ENCODE results near the gene FOXC1.

FOXC1 gene

DNA sequence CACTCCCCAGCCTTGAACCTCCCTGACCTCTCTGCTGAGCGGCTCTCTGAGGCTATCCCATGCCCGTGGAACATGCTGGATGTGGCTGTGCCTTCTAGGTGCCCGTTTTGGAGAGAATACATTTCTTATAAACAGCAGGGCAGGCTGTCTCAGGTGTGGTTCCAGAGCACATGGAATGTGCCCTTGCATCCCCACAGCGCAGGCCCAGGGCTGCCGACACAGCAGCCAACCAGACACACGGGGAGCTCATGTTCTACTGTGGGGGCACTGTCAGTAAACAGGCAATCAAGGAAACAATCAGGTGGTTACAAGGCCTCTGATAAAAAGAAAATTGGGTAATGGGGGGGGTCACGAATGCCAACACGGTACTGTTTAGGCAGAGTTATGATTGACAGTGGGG is 30.8 kb downstream of the FOXC1 start:
- H3K4me3 ChIP-seq (ENCODE audit: low read depth, low read length) = no peak overlapping the region
- TF ChIP-seq, protein P1, sequence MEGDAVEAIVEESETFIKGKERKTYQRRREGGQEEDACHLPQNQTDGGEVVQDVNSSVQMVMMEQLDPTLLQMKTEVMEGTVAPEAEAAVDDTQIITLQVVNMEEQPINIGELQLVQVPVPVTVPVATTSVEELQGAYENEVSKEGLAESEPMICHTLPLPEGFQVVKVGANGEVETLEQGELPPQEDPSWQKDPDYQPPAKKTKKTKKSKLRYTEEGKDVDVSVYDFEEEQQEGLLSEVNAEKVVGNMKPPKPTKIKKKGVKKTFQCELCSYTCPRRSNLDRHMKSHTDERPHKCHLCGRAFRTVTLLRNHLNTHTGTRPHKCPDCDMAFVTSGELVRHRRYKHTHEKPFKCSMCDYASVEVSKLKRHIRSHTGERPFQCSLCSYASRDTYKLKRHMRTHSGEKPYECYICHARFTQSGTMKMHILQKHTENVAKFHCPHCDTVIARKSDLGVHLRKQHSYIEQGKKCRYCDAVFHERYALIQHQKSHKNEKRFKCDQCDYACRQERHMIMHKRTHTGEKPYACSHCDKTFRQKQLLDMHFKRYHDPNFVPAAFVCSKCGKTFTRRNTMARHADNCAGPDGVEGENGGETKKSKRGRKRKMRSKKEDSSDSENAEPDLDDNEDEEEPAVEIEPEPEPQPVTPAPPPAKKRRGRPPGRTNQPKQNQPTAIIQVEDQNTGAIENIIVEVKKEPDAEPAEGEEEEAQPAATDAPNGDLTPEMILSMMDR (IDR thresholded peaks at IDR 0.05; ENCODE audit: low read depth, low read length) = no peak

DNA sequence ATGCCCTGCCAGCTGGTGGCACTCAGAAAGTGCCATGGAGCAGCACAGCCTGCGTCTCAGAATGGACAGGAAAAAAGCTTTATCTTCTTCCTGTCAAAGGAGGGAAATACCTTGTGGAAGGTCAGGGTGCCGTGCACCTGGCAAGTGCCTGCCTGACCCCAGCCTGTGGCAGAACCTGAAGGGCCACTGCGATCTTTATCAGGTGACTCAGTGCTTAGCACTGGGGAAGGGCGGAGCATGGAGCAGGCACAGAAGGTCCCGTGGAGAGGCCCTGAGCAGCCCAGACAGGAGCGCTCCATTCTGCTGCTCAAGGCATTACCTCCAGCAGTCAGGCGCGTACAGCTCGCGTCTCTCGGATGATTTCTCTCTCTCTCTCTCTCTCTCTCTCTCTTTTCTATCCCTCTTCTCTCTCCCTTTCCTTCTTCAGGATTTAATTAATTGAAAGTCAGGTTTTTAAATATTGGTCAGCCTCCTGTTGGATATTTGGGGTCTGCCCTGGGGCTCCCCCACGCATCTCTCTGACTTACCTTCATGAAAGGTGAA is 31.7 kb downstream of the FOXC1 start:
- H3K4me3 ChIP-seq (ENCODE audit: low read depth, low read length) = no peak overlapping the region
- TF ChIP-seq, protein P1 (IDR thresholded peaks at IDR 0.05; ENCODE audit: low read depth, low read length) = no peak

DNA sequence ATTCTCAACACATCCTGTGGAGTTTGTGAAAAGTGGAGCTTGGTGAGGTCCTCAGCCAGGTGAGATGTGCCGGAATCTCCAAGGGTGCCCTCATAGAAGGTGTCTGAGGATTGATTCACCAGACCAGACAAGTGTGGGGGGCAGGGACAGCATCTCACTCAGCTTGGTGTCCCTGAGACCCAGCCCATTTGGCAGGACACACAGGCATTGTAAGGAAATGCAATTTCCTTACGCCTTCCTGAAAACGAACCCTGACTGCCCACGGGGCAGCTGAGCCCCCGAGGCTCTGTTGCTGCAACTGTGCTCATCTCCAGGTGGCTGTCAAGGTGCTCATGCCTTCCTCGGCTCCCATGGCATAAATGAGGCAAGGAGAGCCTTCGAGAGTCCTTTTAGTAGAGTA is 33.4 kb downstream of the FOXC1 start:
- no peak overlapping the region for H3K4me3 ChIP-seq (ENCODE audit: low read depth, low read length)
- TF ChIP-seq, protein P1 (IDR thresholded peaks at IDR 0.05; ENCODE audit: low read depth, low read length) = no peak

DNA sequence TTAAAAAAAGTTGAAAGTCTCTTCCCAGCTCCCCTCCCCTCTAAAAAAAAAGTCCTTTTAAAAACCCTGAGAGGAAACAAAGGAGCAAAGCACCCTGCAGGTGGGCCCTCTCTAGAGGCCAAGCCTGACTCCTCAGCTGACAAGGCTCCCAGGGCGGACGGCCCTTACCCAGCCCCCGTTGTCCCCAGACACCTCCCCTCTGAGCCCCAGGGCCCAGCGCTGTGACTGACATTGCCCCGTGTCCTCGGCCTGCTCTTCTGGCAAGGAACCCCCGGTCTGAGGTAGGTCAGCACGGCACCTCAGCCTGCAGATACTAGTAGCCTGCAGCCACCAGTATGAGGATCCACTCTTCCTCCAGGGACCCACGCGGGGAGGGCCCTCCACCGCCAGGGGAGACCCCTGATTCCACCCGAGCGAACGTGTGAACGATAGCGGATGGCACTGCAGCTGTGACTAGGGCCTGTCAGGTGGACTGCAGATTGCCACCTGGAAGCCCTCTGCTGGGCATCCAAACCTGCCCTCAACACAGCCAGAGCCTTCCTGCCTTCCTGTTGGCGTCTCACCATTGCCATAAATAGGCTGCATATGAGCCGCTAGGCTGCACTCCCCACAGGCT is 34.2 kb downstream of the FOXC1 start:
- TF ChIP-seq, protein P1 (IDR thresholded peaks at IDR 0.05; ENCODE audit: low read depth, low read length) = no peak

DNA sequence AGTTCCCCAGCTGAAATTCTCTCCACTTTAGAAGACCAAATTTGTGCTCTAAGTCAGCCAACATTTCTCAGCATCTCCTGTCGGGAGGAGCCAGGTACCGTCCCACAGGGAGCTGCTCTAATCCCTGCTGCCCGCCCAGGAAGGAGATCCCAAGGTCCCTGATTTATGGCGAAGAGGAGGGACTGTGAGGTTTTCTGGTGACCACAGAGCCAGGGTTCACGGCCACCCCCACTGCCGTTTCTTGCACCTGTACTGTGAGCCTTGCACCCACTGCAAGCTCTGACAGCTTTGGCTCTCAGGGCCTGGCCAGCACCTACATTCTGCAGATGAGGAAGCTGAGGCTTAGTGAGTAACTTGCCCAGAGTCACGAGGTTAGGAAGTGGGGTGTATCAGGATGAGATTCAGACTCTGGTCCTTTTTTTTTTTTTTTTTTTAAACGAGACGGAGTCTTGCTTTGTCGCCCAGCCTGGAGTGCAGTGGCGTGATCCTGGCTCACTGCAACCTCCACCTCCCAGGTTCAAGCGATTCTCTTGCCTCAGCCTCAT is 34.9 kb downstream of the FOXC1 start:
- no peak overlapping the region for H3K4me3 ChIP-seq (ENCODE audit: low read depth, low read length)
- TF ChIP-seq, protein P1 (IDR thresholded peaks at IDR 0.05; ENCODE audit: low read depth, low read length) = no peak

More for the DNA sequence above, 34.2 kb downstream of the FOXC1 start:
- H3K4me3 ChIP-seq (ENCODE audit: low read depth, low read length) = no peak overlapping the region

DNA sequence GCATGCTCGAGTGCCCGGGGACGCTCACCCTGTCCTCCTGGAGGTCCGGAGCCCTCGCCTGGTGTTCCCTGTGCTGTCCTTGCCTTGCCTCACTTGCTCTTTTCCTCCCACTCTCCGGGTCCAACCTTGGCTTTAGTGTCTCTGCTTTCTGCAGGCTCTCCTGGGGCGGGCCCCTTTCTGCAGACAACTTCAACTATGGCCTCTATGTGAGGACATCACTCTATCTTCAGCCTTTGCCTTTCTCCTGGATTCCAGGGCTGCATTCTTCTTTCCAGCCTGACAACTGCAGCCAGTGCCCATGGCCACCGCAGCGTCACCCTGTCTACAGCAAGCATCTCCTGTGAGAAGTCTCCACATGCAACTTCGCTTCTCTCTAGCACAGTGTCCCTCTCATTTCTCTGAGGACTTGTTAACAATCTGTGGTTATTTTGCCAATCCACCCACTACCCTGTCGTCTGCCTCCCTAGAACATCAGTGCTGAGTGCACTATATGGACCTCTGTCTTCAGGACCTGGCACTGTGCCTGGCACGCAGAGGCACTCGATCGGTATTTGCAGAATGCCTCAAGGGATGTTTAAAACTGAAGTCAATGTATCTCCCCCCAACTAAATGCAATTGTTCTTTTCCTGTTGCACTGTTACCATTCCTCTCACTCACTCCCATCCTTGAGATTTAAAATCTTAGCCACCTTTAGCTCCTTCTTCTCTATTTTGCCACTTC is 35.9 kb downstream of the FOXC1 start:
- TF ChIP-seq, protein P1 (IDR thresholded peaks at IDR 0.05; ENCODE audit: low read depth, low read length) = no peak
- no peak overlapping the region for H3K4me3 ChIP-seq (ENCODE audit: low read depth, low read length)

DNA sequence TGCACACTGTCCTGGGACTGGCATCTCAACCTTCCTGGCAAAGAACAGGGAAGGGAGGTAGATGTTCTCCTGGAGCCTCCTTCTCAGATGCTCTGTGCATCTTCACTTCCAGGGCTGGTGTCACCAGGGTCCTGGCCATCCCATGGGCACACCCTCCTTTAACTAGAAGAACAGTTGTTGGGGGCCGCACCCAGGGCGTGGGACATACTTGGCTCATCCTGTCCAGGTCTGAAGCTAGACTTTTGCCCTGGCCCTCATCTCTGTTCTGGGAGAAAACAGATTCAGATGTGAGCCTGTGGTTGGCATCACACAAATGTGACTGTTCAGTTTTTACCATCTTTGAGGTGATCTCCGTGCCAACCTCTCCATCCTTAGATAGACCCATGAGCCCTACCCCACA is 41.6 kb downstream of the FOXC1 start:
- no peak overlapping the region for H3K4me3 ChIP-seq (ENCODE audit: low read depth, low read length)
- TF ChIP-seq, protein P1 (IDR thresholded peaks at IDR 0.05; ENCODE audit: low read depth, low read length) = no peak

Measured in WI38 (cell line).